Ishikawa (cell line): Measurements from ENCODE around the gene PDCD6IP.

Experiments
- EP300 ChIP-seq: IDR thresholded peaks from 2 replicates; pipeline ENCODE4 v1.6.1; 2012; ENCODE audit warnings: borderline replicate concordance
- RAD21 ChIP-seq: IDR thresholded peaks from 2 replicates; pipeline ENCODE4 v1.6.1; 2012; ENCODE audit warnings: low read depth
- TAF1 ChIP-seq: IDR thresholded peaks from 2 replicates; pipeline ENCODE4 v1.6.1; 2012; ENCODE audit warnings: low read depth, mild to moderate bottlenecking
- TCF12 ChIP-seq: IDR thresholded peaks from 2 replicates; pipeline ENCODE4 v1.6.1; 2012; ENCODE audit warnings: low read depth
- TF ChIP-seq, protein P1 (sequence below): IDR thresholded peaks from 2 replicates; pipeline ENCODE4 v1.6.1; 2012; ENCODE audit warnings: low read depth, mild to moderate bottlenecking
- TF ChIP-seq, protein P2 (sequence below): IDR thresholded peaks from 2 replicates; pipeline ENCODE4 v1.6.1; 2012
- TF ChIP-seq, protein P3 (sequence below): IDR thresholded peaks from 2 replicates; pipeline ENCODE4 v1.6.1; 2012

DNA sequence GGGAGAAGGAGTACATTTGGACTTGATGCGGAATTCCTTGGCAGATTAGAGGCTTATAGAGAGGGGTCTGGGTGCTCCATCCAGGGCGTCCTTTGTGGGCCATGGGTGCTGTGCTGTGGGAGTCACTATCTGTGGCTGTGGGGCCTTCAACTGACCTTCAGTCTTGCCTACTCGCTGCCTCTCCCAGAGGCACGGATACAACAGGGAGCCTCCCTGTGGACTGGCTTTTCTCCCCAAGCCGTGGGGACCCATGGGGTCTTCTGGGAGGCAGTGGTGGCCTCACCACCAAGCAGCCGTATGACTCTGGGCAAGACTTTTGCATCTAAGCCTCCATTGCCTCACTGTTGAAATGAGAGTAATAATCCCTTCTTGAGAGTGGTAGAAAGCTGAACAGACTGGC lies 83.9 kb downstream of the PDCD6IP start:
- TF ChIP-seq, protein P1, sequence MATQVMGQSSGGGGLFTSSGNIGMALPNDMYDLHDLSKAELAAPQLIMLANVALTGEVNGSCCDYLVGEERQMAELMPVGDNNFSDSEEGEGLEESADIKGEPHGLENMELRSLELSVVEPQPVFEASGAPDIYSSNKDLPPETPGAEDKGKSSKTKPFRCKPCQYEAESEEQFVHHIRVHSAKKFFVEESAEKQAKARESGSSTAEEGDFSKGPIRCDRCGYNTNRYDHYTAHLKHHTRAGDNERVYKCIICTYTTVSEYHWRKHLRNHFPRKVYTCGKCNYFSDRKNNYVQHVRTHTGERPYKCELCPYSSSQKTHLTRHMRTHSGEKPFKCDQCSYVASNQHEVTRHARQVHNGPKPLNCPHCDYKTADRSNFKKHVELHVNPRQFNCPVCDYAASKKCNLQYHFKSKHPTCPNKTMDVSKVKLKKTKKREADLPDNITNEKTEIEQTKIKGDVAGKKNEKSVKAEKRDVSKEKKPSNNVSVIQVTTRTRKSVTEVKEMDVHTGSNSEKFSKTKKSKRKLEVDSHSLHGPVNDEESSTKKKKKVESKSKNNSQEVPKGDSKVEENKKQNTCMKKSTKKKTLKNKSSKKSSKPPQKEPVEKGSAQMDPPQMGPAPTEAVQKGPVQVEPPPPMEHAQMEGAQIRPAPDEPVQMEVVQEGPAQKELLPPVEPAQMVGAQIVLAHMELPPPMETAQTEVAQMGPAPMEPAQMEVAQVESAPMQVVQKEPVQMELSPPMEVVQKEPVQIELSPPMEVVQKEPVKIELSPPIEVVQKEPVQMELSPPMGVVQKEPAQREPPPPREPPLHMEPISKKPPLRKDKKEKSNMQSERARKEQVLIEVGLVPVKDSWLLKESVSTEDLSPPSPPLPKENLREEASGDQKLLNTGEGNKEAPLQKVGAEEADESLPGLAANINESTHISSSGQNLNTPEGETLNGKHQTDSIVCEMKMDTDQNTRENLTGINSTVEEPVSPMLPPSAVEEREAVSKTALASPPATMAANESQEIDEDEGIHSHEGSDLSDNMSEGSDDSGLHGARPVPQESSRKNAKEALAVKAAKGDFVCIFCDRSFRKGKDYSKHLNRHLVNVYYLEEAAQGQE, result no peak
- TF ChIP-seq TCF12 (no peak), TAF1 (no peak), RAD21 (no peak), EP300 (no peak)
- TF ChIP-seq, protein P2, sequence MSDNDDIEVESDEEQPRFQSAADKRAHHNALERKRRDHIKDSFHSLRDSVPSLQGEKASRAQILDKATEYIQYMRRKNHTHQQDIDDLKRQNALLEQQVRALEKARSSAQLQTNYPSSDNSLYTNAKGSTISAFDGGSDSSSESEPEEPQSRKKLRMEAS, result no peak
- TF ChIP-seq, protein P3, sequence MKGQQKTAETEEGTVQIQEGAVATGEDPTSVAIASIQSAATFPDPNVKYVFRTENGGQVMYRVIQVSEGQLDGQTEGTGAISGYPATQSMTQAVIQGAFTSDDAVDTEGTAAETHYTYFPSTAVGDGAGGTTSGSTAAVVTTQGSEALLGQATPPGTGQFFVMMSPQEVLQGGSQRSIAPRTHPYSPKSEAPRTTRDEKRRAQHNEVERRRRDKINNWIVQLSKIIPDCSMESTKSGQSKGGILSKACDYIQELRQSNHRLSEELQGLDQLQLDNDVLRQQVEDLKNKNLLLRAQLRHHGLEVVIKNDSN, result no peak
